Stimulated activated CD4-positive, alpha-beta T cell treated with anti-CD3 and anti-CD28 coated beads, Interleukin-4, amount 100 ng/mL, for 24 hours (primary cell): ENCODE data around the gene NHERF2.

Source experiments
- DNase-seq: peaks from one replicate; pipeline ENCODE4 v3.0.0-alpha.2; 2020

Gene NHERF2

GRCh38 chr16:2084895-2085625 is 58.4 kb downstream of the NHERF2 start:
- DNase-seq = no peak

DNA sequence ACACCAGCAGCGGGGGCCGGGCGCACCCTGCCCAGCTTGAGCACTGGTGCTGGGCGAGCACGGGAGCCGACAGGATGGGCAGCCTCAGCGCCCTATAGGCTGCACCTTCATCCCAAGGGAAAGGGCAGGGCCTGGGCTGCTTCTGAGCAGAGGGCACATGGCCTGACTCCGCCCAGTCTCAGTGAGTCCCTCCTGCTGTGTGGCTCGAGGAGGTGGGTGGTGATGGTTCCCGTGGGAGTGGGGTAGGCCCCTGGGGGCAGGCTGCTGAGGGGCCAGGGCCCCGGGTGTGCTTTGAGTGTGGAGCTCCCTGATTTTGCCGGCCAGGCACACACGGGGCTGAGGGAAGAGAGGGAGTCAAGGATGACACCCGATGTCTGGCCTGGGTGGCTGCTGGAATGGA is 59.0 kb downstream of the NHERF2 start:
- DNase-seq = no peak

GRCh38 chr16:2086106-2086742 is 59.5 kb downstream of the NHERF2 start:
- DNase-seq = no peak

DNA sequence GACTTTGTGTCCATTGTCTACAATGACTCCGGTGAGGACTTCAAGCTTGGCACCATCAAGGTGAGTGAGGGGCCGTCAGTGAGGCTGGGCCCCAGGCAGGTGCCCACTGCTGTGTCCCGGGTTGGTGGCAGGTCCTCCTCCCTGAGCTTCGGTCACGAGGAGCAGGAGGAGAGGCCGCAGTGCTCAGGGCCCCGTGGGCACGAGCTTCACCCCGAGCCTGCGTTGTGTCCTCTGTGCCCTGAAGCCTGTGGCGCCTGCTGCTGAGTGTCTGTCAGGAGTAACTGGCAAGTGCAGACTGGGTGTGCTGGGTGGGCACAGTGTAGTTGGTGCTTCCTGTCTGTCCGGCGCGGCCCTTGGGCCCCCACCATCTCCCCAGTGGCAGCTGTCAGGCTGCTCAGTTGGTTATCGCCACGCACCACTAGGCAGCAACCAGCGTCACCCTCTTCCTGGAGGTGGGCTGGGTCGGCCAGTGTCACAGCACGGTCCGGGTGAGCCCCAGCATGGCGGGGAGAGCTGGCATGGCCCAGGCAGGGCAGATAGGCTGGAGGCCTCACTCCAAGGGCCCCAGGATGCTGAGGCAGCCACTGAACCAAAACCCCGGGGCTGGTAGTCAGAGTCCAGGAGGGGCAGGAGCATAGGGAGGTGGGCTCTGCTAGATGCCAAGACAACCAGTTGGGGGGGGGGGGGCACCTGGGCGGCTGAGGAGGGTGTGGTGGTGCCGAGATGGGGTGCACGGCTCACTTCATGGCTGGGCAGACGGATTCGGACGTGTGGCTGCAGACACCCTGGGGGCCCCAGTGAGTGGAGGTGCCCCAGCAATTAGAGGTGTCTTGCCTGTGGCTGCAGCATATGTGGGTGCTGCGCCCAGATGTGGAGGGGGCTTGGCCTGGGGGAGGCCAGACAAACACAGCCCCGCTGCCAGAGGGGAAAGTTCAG is 60.4 kb downstream of the NHERF2 start:
- no peak for DNase-seq

DNA sequence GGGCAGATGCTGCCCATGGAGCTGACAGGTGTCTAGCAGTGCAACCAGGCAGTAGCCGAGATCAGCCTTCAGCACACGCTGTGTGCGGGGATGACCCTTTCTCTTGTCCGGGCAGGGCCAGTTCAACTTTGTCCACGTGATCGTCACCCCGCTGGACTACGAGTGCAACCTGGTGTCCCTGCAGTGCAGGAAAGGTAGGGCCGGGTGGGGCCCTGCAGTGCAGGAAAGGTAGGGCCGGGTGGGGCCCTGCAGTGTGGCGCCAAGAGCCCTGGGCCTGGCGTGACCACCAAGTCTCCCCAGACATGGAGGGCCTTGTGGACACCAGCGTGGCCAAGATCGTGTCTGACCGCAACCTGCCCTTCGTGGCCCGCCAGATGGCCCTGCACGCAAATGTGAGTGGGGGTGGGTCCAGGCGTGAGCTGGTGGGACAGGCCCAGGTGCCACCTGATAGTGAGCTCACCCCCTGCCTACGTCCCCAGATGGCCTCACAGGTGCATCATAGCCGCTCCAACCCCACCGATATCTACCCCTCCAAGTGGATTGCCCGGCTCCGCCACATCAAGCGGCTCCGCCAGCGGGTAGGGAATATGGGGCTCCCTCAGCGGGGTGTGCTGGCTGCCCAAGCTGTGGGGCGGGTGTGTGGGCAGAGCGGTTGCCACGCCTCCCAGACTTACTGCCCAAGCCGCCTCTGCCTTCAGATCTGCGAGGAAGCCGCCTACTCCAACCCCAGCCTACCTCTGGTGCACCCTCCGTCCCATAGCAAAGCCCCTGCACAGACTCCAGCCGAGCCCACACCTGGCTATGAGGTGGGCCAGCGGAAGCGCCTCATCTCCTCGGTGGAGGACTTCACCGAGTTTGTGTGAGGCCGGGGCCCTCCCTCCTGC is 61.3 kb downstream of the NHERF2 start:
- DNase-seq = no peak
